ENCODE results near the gene CD209.

GRCh38 chr19:7730286-7731217 lies 16.8 kb downstream of the CD209 start:
- TF ChIP-seq POLR2A (IDR thresholded peaks at IDR 0.05; ENCODE audit: borderline replicate concordance, extremely low read depth, insufficient read depth, insufficient read length) (no peak), ZFX (IDR thresholded peaks at IDR 0.05) (no peak), JUND (IDR thresholded peaks at IDR 0.05) (no peak), CTCF (IDR thresholded peaks at IDR 0.05 in 2 of 3, conservative IDR thresholded peaks at IDR 0.05 in 1 of 3; ENCODE audit: borderline replicate concordance in 1 of 3, insufficient read depth in 1 of 3, low read depth in 2 of 3, low read length in 2 of 3) (no peak), ZBTB33 (IDR thresholded peaks at IDR 0.05; ENCODE audit: extremely low read depth, insufficient replicate concordance, low read length) (no peak), YY1 (IDR thresholded peaks at IDR 0.05; ENCODE audit: extremely low read depth, insufficient replicate concordance, low read depth, low read length) (no peak), ATF3 (IDR thresholded peaks at IDR 0.05) (no peak), CEBPB (IDR thresholded peaks at IDR 0.05; ENCODE audit: low read depth) (no peak), SP1 (IDR thresholded peaks at IDR 0.05; ENCODE audit: low read depth) (no peak), ZNF274 (IDR thresholded peaks at IDR 0.05; ENCODE audit: low read depth, low read length) (no peak), SIN3A (IDR thresholded peaks at IDR 0.05; ENCODE audit: low read depth) (no peak), EZH2 (IDR thresholded peaks at IDR 0.05) (no peak), POLR2AphosphoS5 (IDR thresholded peaks at IDR 0.05; ENCODE audit: low read depth, low read length) (no peak), TCF7L2 (IDR thresholded peaks at IDR 0.05; ENCODE audit: borderline replicate concordance, extremely low read depth, insufficient read depth, insufficient read length) (no peak)

All from HCT116 (cell line).